SK-N-MC (cell line): ENCODE measurements around the gene ANP32B.
A peak's percentile ranks its signal among the peaks of the same experiment; 100 is the strongest.

Experiments used
- DNase-seq: peaks from one replicate; pipeline ENCODE4 v3.0.0-alpha.2; 2011; ENCODE audit warnings: low read depth, low spot score
- H3K27ac ChIP-seq: fragments of 200-600 bp; sonication (generic); 2 replicates; pipeline ENCODE4 v1.5.1; 2016; ENCODE audit warnings: mixed run types
- H3K36me3 ChIP-seq: fragments of 200-600 bp; sonication (generic); 2 replicates; pipeline ENCODE4 v1.6.1; 2017; ENCODE audit warnings: antibody characterized with exemption, low read length, mixed read lengths; ENCODE audit not compliant: insufficient read depth
- H3K4me3 ChIP-seq: fragments of 200-600 bp; sonication (generic); 2 replicates; pipeline ENCODE4 v1.5.1; 2016
- H3K9ac ChIP-seq: fragments of 200-600 bp; sonication (generic); 2 replicates; pipeline ENCODE4 v1.8.0; 2017; ENCODE audit warnings: mixed run types, mixed read lengths; ENCODE audit not compliant: insufficient read length
- H3K9me3 ChIP-seq: fragments of 200-600 bp; sonication (generic); 2 replicates; pipeline ENCODE4 v1.6.1; 2017; ENCODE audit warnings: low read depth, mild to moderate bottlenecking, antibody characterized with exemption, low read length, moderate library complexity, mixed read lengths
- EZH2 ChIP-seq: fragments of 200-600 bp; sonication (generic); IDR thresholded peaks from one replicate; pipeline ENCODE4 v1.6.1; 2017; ENCODE audit warnings: antibody characterized with exemption
- FOXP2 ChIP-seq: optimal IDR thresholded peaks from 2 replicates; pipeline ENCODE3; 2011; ENCODE audit warnings: mild to moderate bottlenecking, moderate library complexity; ENCODE audit not compliant: insufficient read depth; ENCODE audit errors: extremely low read length, control extremely low read depth
- POLR2AphosphoS5 ChIP-seq: IDR thresholded peaks from 2 replicates; pipeline ENCODE4 v1.6.1; 2012; ENCODE audit warnings: mild to moderate bottlenecking, low read depth, low read length, borderline replicate concordance

ANP32B gene

DNA sequence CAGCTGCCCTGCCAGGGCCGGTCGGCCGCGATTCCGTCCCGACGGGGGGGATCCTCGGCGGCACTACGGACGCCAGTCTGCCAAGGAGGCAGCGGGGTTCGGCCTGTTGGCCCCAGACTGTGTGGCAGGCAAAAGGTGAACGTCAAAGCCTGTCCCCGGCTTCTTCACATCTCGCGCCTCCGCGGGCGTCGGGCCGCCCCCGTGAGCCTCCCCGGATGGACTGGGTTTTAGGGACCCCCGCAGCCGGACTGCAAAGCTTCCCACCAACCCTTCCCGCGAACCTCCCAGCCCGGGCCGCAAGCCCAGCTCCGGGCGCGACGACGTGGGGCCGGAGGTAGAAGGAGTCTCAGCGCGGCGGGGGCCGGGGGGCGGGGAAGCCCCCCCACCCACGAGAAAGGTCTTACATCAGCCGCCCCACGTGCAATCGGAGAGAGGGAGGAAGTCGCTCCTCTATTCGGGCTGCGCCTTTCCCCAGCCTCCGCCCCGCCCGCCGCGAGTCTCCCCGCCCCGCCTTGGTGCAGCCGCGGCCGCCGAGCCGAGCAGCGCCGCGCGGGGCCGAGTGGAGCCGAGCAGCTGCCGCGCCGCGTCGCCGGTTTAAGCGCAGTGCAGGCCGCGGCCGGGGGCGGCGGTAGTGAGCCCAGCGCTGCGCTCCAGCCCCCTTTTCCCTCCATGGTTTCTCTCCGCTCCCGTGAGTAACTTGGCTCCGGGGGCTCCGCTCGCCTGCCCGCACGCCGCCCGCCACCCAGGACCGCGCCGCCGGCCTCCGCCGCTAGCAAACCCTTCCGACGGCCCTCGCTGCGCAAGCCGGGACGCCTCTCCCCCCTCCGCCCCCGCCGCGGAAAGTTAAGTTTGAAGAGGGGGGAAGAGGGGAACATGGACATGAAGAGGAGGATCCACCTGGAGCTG, at the start of gene ANP32B:
Gene ANP32B, plus strand, starts transcription at position 659 of the 906 bp plus-strand sequence. Its CDS starts 215 bp downstream, at position 874.
- peaks cover 9% of the 10 kb centered on the region; the same call in 1 of the 2 replicates for H3K36me3 ChIP-seq
- TF ChIP-seq POLR2AphosphoS5 (peak; percentile 84), EZH2 (no peak), FOXP2 (peak; percentile 26)
- H3K9ac ChIP-seq: peak within 1 kb of the TSS; percentile 100
- H3K4me3 ChIP-seq: peak within 1 kb of the TSS; percentile 94
- H3K27ac ChIP-seq: peak within 1 kb of the TSS; percentile 98
- no peaks in the 10 kb centered on the region for H3K9me3 ChIP-seq
- DNase-seq: peak; percentile 50

DNA sequence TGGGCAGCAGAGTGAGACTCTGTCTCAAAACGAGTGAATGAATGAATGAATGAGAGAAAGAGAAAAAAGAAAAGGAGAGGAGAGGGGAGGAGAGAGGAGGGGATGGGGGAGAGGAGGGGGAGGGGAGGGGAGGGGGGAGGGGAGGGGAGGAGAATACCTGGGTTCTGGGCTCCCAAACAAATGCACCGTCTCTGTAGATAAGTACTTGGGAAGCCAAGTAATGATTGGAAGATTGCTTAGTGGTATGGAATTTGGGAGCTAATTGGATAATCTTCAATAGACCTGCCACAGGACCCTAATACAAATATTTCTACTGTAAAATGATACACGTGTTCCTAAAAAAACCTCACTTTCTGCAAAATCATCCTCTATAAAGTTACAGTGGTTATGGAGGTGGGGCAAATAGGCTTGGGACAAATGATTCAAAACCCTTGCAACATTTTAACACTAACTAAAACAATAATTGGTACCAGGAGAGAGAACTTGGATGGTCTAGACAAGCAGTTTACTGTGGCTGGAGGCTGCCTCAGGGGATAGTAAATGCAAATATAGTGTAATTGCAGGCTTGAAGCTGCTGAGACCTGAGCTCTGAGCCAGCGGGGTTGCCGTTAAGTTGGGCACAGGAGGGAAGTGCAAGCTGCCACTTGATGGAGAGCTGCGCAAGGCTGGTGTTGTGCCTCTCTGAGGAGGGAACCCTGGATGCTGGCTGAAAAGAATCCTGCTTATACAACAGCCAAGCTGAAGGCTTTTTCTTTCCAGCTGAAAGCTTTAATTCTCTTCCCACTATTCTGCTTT, 48.6 kb upstream of the ANP32B start:
- peak; percentile 55 for DNase-seq
- TF ChIP-seq FOXP2: no peak
- TF ChIP-seq EZH2: no peak
- TF ChIP-seq POLR2AphosphoS5: no peak
- H3K36me3 ChIP-seq: no peaks in the 10 kb centered on the region

DNA sequence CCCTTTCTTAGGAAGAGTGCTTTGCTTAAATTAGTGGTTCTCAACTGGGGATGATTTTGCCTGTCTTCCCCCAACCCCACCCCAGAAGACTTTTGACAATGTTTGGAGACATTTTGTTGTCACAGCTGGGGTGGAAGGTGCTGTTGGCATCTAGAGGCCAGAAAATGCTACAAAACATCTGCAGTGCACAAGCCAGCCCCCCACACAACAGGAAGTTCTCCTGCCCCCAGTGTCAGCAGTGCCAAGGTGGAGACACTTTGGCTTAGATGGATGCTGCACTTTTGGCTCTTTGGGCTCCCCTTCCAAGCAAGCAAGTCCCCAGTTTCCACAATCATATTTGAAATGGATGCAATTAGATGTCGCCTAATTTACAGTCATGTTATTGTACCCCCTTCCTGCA, 47.9 kb upstream of the ANP32B start:
- TF ChIP-seq EZH2 (no peak), POLR2AphosphoS5 (no peak)
- no peak for DNase-seq
- Histone ChIP-seq H3K27ac (no peak overlapping the region), H3K9me3 (no peaks in the 10 kb centered on the region), H3K9ac (no peak overlapping the region), H3K36me3 (no peaks in the 10 kb centered on the region), H3K4me3 (peak overlapping the region; percentile 67)

More for the DNA sequence above, 48.6 kb upstream of the ANP32B start:
- Histone ChIP-seq H3K9ac (no peak overlapping the region), H3K9me3 (no peaks in the 10 kb centered on the region), H3K27ac (0 out of 2 replicates have a peak overlapping the region, but pooled peaks have one; percentile 54), H3K4me3 (peak overlapping the region; percentile 67)

DNA sequence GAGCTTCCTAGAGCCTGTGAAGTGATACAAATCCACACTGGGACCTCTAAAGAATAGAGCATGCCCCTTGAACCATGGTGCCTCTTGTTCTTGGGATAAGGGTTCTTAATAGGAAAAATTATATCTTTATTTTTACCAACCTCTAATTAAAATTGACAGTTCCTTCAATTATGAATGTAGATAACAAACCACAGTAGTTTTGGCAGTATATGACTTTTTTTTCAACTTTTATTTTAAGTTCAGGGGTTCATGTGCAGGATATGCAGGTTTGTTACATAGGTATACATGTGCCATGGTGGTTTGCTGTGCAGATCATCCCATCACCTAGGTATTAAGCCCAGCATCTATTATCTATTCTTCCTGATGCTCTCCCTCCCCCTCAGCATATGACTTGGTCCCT, 46.1 kb upstream of the ANP32B start:
- no peak overlapping the region for H3K27ac ChIP-seq
- TF ChIP-seq EZH2: no peak
- TF ChIP-seq POLR2AphosphoS5: no peak
- TF ChIP-seq FOXP2: no peak
- no peaks in the 10 kb centered on the region for H3K9me3 ChIP-seq
- H3K9ac ChIP-seq: no peak overlapping the region
- no peak overlapping the region for H3K4me3 ChIP-seq
- DNase-seq: no peak
- no peaks in the 10 kb centered on the region for H3K36me3 ChIP-seq

DNA sequence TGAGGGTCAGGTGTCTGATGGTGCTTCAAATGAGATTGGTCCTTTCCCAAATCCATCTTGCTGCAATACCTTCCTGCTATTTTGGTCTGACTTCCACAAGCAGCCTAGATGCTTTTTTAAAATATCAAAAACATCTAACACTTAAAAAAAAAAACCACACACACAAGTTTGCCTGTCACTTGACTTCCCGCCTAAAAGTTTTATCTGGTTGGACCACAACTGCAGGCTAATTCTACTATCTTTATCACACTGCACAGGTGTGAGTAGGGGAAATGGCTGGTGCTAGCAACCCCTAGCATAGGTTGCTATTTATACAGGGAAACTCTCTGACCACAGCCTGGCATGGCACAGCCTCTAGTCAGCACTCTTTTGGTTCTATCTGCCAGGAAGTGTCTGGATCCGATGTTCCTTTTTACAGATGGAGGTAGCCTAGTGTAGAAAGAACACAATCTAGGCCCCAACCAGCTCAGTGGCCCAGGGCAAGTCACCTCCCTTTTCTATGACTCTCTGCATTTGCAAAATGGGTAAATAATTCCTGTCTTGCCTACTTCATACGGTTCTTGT, 45.0 kb upstream of the ANP32B start, which contains the start of gene HEMGN:
Gene HEMGN, minus strand, starts transcription at position 92 of the 564 bp plus-strand sequence. Its CDS starts 36 bp downstream, at position 56.
- H3K9me3 ChIP-seq: no peaks in the 10 kb centered on the region
- TF ChIP-seq EZH2 (no peak), FOXP2 (no peak), POLR2AphosphoS5 (no peak)
- no peaks in the 10 kb centered on the region for H3K36me3 ChIP-seq
- DNase-seq: no peak
- H3K27ac ChIP-seq: no peak within 1 kb of the TSS
- H3K9ac ChIP-seq: no peak within 1 kb of the TSS
- H3K4me3 ChIP-seq: no peak within 1 kb of the TSS

DNA sequence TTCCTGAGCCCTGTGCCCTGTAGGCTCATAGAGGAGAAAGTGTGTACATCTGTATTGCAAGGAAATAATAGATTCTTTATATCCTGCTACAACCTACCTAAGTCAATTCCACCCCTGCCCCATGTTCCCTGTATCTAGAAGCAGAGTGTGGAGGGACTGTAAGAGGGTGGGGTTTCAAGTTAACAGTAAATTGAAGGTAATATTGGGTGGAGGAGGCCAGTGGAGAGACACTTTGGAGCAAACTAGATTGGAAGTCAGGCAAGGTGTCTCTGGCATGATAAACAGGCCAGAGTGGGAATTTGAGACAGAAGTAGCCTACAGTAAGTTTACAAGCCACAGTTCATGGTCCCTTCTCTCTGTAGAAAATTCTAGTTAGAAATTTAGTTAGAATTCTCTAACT, 42.9 kb upstream of the ANP32B start:
- Histone ChIP-seq H3K9me3 (no peaks in the 10 kb centered on the region), H3K9ac (no peak overlapping the region)
- DNase-seq: no peak

DNA sequence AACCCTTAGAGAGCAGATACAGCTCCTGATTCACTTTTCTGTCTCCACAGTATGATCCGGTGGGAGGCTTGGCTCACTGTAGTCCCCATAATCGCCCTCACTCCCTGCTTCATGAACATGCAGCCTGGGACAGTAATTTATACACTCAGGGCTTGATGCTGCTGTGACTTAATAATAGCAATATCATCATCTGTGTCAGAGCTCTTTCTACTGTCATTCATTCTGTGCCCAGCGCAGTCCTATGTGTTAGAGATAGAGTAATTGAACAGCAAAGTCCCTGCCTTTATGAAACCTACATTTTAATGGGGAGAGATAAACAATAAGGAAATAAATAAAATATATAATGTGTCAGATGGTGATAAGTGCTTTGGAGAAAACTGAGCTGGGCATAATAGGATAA, 42.4 kb upstream of the ANP32B start:
- no peak for TF ChIP-seq FOXP2
- no peak for TF ChIP-seq POLR2AphosphoS5
- no peak for TF ChIP-seq EZH2
- Histone ChIP-seq H3K27ac (no peak overlapping the region), H3K9ac (no peak overlapping the region), H3K9me3 (no peaks in the 10 kb centered on the region), H3K4me3 (no peak overlapping the region), H3K36me3 (no peaks in the 10 kb centered on the region)
- no peak for DNase-seq

More for the DNA sequence above, 42.9 kb upstream of the ANP32B start:
- H3K36me3 ChIP-seq: no peaks in the 10 kb centered on the region
- no peak overlapping the region for H3K4me3 ChIP-seq
- TF ChIP-seq POLR2AphosphoS5 (no peak), FOXP2 (no peak), EZH2 (no peak)
- no peak overlapping the region for H3K27ac ChIP-seq

DNA sequence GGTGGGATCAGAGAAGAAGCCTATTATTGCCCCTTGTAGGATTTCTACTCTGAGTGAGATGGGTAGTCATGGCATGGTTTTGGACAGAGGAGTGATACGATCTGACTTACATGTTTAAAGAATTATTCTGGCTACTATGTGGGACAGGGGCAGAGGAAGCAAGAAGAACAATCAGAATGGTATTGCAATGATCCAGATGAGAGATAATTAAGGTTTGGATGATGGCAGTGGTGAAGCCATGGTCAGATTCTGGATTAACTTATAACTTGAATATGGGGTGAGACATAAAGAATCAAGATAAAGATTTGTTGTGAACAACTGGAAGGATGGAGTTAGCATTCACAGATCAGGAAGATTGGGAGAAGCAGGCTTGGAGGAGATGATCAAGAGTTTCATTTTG, 41.8 kb upstream of the ANP32B start:
- TF ChIP-seq FOXP2: no peak
- no peak for TF ChIP-seq EZH2
- no peak for TF ChIP-seq POLR2AphosphoS5
- Histone ChIP-seq H3K9me3 (no peaks in the 10 kb centered on the region), H3K36me3 (no peaks in the 10 kb centered on the region), H3K27ac (no peak overlapping the region), H3K4me3 (no peak overlapping the region), H3K9ac (no peak overlapping the region)
- no peak for DNase-seq
